Gastrocnemius medialis (tissue), 4 donors: ENCODE data around the gene SEPTIN5. TPM values are rescaled to one million over a fixed set of nuclear protein-coding genes. Genes with fewer than 3 reads are reported as not detected.
A peak's percentile ranks its signal among the peaks of the same experiment; 100 is the strongest.

Experiments used
- ATAC-seq, 2 donors: fragments of 150-250 bp; one replicate each; pipeline ENCODE4 v1.9.1; 2016
- DNase-seq, 2 donors: peaks; one replicate each; pipeline ENCODE4 v3.0.0-alpha.2; 2019
- H3K27ac ChIP-seq, 4 donors: fragments of 200-600 bp; sonication (generic); 1 replicate in 1 of 4; 2 replicates in 3 of 4; pipeline ENCODE4 v1.5.1; 2016 to 2018; ENCODE audit warnings: mild to moderate bottlenecking in 2 of 4, moderate library complexity in 1 of 4
- H3K27me3 ChIP-seq, 3 donors: fragments of 200-600 bp; sonication (generic) in 2 of 3; 1 replicate in 1 of 3; 2 replicates in 2 of 3; pipeline versions ENCODE4 v1.5.1 to v1.6.0; 2016 to 2019; ENCODE audit warnings: mild to moderate bottlenecking in 1 of 3, moderate library complexity in 1 of 3
- H3K36me3 ChIP-seq, 2 donors: fragments of 200-600 bp; sonication (generic) in 1 of 2; one replicate each; pipeline ENCODE4 v1.5.1; 2017 to 2018
- H3K4me1 ChIP-seq, 2 donors: fragments of 200-600 bp; sonication (generic) in 1 of 2; one replicate each; pipeline ENCODE4 v1.5.1; 2016 to 2017; ENCODE audit warnings: mild to moderate bottlenecking in 2 of 2
- H3K4me3 ChIP-seq, 4 donors: fragments of 200-600 bp; sonication (generic) in 3 of 4; 1 replicate in 1 of 4; 2 replicates in 3 of 4; pipeline ENCODE4 v1.5.1; 2016 to 2019; ENCODE audit warnings: mild to moderate bottlenecking in 2 of 4
- H3K9me3 ChIP-seq, 3 donors: fragments of 200-600 bp; sonication (generic) in 2 of 3; 1 replicate in 1 of 3; 2 replicates in 2 of 3; pipeline ENCODE4 v1.5.1; 2016 to 2019
- POLR2A ChIP-seq, 2 donors: fragments of 450-650 bp; IDR thresholded peaks; one replicate each; pipeline ENCODE4 v1.6.1; 2017; ENCODE audit warnings: antibody characterized with exemption in 2 of 2, mild to moderate bottlenecking in 2 of 2, moderate library complexity in 2 of 2
- in situ Hi-C, 4 donors: fragments of 200-750 bp; cut with MboI; loops; one replicate each; pipeline versions ENCODE4 v1.15.0 to v1.8.0; 2017; ENCODE audit warnings: low sequenced_read_pairs in 4 of 4
- intact Hi-C: fragments of 100-400 bp; cut with DNase I; formaldehyde crosslinking; loops from one replicate; pipeline ENCODE4 v1.15.1; 2023; ENCODE audit warnings: low total_unique reads
- total RNA-seq, 4 donors: library from RNA; depleted of rRNA; stranded (reverse); fragments of >200 nt; gene quantifications; one replicate each; pipeline versions ENCODE4 v1.1.0 to v1.2.3, GENCODE V29; 2016
- TF ChIP-seq, protein P1 (sequence below), 5 experiments: fragments of 450-650 bp in 3 of 5; fragments of 200-600 bp in 2 of 5; sonication (generic) in 2 of 5; IDR thresholded peaks in 4 of 5; conservative IDR thresholded peaks in 1 of 5; 1 replicate in 4 of 5; 2 replicates in 1 of 5; pipeline ENCODE4 v1.5.1; 2016 to 2019; ENCODE audit warnings: antibody characterized with exemption in 5 of 5, mild to moderate bottlenecking in 3 of 5, moderate library complexity in 3 of 5

The SEPTIN5 gene
- 10 to 100 TPM in 2 of 4 donors, 1 to 10 TPM in 2; 5.0 to 15.9 (median 10.2) TPM for total RNA-seq

DNA sequence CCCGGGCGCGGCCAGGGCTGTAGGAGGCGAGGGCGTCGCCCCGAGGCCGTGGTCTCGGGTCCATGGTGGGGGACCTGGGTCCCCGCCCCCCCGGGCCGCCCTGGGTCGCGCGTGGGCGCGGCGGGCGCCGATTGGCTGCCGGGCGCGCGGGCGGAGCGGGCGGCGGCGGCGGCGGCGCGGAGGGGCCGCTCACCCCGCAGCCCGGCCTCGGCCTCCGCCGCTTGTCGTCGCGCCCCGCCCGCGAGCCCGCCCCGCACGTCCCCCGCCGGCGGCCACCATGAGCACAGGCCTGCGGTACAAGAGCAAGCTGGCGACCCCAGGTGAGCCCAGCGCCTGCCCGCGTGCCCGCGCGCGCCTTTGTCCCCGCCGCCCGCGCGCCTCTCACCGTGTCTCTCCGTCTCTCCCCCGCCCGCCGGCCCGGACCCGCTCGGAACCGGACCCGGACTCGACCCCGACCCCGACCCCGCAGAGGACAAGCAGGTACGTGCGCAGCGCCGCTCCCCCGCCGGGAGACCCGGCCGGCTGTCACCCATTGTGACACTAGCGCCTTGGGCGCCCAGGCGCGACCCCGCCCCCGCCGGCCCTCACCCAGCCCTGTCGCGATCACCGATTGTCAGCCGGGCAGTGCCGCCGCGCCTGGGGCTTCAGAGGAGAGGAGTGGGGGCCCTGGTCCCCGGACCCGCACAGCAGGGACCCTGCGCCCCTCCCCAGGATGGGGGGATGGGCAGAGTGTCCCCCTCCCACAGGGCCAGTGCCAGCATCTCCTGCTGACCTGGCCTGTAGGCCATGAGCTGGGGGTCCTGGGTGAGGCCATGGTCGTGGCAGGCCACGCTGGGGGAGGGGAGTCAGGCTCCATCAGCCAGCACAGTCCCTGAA lies at the start of gene SEPTIN5:
TSS of gene SEPTIN5 (plus strand) at position 192 of the 876 bp plus-strand sequence. CDS start at position 278, 86 bp downstream.
- peak within 1 kb of the TSS; percentile 59 to 70 (median 64) for H3K4me3 ChIP-seq
- ATAC-seq = peak; percentile 24 to 25
- DNase-seq = no peak
- H3K9me3 ChIP-seq = no peaks in the 10 kb centered on the region
- TF ChIP-seq POLR2A (IDR thresholded peaks at IDR 0.05) = no peak
- H3K36me3 ChIP-seq = no peaks in the 10 kb centered on the region
- in situ Hi-C loops = loop anchor here in 1 of 4 donors (5.0 kb wide), 1 partner anchor 37 kb away; no protein-coding TSS in a partner anchor
- peak within 1 kb of the TSS; percentile 15 to 34 (median 26) for H3K27ac ChIP-seq
- intact Hi-C loops = no loop called here
- H3K4me1 ChIP-seq = peaks cover 7 to 23% of the 10 kb centered on the region in 2 donors
- H3K27me3 ChIP-seq = peaks cover 0 to 6% (median 4%) of the 10 kb centered on the region in 3 donors

DNA sequence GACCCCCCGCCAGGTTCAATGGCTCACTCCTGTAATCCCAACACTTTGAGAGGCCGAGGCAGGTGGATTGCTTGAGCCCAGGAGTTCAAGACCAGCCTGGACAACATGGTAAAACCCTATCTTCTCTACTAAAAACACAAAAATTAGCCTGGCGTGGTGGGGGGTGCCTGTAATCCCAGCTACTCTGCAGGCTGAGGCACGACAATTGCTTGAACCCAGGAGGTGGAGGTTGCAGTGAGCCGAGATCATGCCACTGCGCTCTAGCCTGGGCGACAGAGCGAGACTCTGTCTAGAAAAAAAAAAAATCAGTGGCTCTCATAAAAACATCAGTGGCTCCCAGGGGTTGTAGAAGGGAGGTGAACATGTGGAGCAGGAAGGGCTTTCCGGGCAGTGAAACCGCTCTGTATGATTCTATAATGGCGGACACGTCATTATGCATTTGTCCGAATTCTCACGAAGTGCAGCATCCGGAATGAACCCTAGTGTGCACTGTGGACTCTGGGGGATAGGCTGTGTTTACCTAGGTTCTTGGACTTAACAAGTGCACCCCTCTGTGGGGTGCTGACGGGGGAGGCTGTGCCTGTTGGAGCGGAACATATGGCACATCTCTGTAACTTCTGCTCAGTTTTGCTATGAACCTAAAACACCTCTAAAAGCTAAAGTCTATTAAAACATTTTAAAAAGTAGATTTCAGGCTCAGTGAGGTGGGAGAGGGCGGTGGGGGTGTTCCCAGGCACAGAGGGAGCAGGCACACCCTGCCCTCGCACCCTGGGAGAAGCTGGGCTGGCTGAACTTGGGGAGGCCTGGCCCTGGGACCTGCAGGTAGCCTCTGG lies 49.1 kb upstream of the SEPTIN5 start:
- in situ Hi-C loops (no loop called here), intact Hi-C loops (no loop called here)
- peaks cover 6% of the 10 kb centered on the region in 2 donors for H3K4me1 ChIP-seq
- H3K4me3 ChIP-seq = no peak overlapping the region
- ATAC-seq (no peak), DNase-seq (no peak)
- H3K9me3 ChIP-seq = no peaks in the 10 kb centered on the region
- TF ChIP-seq POLR2A (IDR thresholded peaks at IDR 0.05) = no peak
- TF ChIP-seq, protein P1, sequence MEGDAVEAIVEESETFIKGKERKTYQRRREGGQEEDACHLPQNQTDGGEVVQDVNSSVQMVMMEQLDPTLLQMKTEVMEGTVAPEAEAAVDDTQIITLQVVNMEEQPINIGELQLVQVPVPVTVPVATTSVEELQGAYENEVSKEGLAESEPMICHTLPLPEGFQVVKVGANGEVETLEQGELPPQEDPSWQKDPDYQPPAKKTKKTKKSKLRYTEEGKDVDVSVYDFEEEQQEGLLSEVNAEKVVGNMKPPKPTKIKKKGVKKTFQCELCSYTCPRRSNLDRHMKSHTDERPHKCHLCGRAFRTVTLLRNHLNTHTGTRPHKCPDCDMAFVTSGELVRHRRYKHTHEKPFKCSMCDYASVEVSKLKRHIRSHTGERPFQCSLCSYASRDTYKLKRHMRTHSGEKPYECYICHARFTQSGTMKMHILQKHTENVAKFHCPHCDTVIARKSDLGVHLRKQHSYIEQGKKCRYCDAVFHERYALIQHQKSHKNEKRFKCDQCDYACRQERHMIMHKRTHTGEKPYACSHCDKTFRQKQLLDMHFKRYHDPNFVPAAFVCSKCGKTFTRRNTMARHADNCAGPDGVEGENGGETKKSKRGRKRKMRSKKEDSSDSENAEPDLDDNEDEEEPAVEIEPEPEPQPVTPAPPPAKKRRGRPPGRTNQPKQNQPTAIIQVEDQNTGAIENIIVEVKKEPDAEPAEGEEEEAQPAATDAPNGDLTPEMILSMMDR (IDR thresholded peaks at IDR 0.05 in 4 of 5, conservative IDR thresholded peaks at IDR 0.05 in 1 of 5) = no peak
- H3K36me3 ChIP-seq = no peaks in the 10 kb centered on the region
- H3K27ac ChIP-seq = no peak overlapping the region
- H3K27me3 ChIP-seq = no peaks in the 10 kb centered on the region

DNA sequence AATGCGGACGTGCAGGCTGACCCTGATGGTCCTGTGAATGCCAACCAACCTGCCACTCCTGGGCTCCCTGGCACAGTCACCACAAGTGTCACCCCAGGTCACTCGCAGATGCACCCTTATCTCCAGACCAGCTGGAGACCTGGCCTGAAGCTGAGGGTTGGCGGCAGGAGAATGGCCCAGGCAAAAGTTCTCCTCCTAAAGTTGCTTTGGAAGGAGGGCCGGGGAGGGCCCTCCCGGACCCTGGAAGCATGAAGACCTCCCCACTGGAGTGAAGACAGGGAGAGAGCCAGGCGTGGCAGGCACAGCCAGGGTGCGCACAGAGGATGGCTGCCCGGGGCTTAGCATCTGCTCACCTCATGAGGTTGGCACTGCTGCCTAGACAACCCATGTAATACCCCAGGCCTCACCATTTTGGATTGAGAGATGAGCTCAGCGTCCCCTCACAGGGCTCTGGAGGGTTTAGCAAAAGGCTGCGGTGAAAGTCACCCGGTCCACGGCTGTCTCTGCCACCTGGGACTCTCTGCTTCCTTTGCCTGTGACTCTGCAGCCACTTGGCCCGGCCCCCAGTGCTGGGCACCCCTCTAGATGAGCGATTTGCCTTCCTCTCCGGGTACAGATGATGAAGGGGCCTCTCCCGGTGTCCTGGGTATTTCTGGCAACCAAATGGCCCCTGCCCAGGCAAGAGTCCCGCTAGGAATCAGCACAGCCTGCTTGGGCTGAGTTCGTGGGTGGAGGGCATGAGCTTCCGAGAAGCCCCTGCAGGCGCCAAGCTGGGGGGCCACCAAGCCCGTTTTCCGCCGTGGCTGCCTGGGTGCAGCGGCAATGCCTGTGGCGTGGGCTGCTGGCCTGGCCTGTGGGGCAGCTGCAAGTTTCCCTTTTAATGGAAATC lies 48.3 kb upstream of the SEPTIN5 start:
- Histone ChIP-seq H3K9me3 (no peaks in the 10 kb centered on the region), H3K4me1 (peaks cover 6% of the 10 kb centered on the region in 2 donors), H3K36me3 (no peaks in the 10 kb centered on the region), H3K27ac (no peak overlapping the region), H3K4me3 (no peak overlapping the region), H3K27me3 (no peaks in the 10 kb centered on the region)
- intact Hi-C loops = no loop called here
- DNase-seq (no peak), ATAC-seq (no peak)
- TF ChIP-seq POLR2A (IDR thresholded peaks at IDR 0.05) = no peak
- TF ChIP-seq, protein P1 (IDR thresholded peaks at IDR 0.05 in 4 of 5, conservative IDR thresholded peaks at IDR 0.05 in 1 of 5) = no peak
- in situ Hi-C loops = no loop called here

DNA sequence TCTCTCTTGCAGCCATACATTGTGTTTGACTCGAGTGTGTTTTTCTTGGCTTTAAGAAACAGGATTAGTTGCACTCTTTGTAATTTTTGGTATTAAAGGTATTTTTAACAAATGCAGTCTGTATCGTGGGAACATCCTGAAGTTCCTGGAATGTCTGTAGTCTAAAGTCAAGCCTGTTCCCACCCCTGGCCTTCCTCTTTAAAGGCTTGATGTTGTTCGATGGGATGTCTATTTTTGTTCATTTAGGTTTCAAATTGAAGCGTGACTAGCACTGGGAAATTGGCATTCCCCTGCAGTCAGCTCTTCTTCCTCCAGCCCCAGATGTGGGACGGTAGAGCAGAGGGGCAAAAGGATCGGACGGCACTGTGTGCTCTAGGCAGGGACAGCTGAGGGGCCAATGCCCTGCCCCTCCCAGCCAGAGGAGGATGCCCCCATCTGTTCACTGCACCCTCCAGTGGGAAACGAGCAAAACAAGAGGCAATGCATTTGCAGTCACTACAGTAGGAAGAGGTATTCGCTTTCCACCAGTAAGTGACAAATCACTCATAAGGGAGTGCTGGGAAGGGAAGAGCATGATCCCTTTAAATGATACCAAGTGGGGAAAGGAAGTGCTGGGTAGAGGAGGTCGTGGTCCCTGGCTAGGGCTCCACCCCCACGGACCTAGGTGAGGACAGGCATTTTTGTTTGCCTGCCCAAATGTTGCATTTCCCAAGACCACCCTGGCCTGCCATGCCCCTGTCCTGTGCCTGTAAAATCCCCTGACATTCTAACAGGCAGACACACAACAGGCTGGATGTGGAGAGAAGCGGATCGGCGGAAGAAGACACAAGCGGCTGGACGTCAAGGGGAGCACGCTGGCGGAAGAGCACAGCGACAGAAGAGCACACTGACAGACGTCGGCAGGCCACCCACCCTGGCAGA lies 47.4 kb upstream of the SEPTIN5 start:
- DNase-seq = no peak
- Histone ChIP-seq H3K27ac (no peak overlapping the region), H3K4me1 (peaks cover 6% of the 10 kb centered on the region in 2 donors)

More for the DNA sequence above, 47.4 kb upstream of the SEPTIN5 start:
- ATAC-seq = no peak
- intact Hi-C loops (no loop called here), in situ Hi-C loops (no loop called here)
- Histone ChIP-seq H3K27me3 (no peaks in the 10 kb centered on the region), H3K4me3 (no peak overlapping the region), H3K9me3 (no peaks in the 10 kb centered on the region), H3K36me3 (no peaks in the 10 kb centered on the region)
- no peak for TF ChIP-seq POLR2A (IDR thresholded peaks at IDR 0.05)
- TF ChIP-seq, protein P1 (IDR thresholded peaks at IDR 0.05 in 4 of 5, conservative IDR thresholded peaks at IDR 0.05 in 1 of 5) = no peak
